NCI-H460 (cell line): ENCODE data around the gene TEAD4. TPM values are rescaled to one million over a fixed set of nuclear protein-coding genes. Genes with fewer than 3 reads are reported as not detected.

Experiments used
- DNase-seq: peaks from one replicate; pipeline ENCODE4 v3.0.0-alpha.2; 2016; ENCODE audit warnings: low read depth; ENCODE audit errors: extremely low read depth
- polyA plus RNA-seq: library from polyadenylated mRNA; depleted of rRNA; stranded (reverse); fragments of >200 nt; gene quantifications from 2 replicates; pipeline ENCODE4 v1.2.3, GENCODE V29; 2014; cell fraction: nucleus; rRNA removed
- total RNA-seq: library from RNA; depleted of rRNA; stranded (reverse); fragments of >200 nt; shearing (Covaris generic); gene quantifications from 2 replicates; pipeline ENCODE4 v1.2.3, GENCODE V29; 2014; rRNA removed

TEAD4 gene
- total RNA-seq, result 18.3 and 22.9 TPM in 2 replicates
- 36.4 and 48.3 TPM in 2 replicates for polyA plus RNA-seq

DNA sequence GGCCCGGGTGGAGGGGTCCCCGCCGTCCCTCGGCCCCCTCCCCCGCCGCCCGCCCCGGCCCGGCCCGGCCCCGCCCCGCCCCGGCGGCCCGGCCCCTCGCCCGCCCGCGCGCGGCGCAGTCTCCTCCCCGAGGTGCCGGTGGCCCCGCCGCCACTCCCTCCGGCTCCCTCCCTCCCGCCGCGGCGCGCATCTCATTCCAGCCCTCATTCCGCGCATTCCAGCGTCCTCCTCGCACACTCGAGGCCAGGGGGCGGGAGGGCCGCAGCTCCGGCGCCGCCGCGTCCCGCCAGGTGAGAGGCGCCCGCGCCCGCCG is at the start of gene TEAD4:
TSS of gene TEAD4 (plus strand) at position 206 of the 313 bp plus-strand sequence.
- peak; percentile 65 for DNase-seq

DNA sequence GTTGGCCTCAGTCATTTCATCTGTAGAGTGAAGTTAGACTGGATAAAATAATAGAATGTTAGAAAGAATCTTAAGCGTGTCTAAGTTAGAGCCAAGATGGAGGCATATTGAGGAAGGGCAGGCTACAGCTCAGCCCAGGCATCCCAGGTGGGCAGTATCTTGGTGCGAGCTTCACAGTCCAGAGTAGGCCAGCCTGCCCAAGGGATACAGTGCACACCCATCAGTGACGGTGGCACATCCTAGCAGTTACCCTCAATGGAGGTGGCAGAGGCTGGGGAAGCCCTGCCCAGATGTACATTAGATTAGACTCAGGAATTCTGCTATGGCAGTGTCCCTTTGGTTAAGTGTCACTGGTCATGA is 47.0 kb upstream of the TEAD4 start:
- DNase-seq, result no peak

DNA sequence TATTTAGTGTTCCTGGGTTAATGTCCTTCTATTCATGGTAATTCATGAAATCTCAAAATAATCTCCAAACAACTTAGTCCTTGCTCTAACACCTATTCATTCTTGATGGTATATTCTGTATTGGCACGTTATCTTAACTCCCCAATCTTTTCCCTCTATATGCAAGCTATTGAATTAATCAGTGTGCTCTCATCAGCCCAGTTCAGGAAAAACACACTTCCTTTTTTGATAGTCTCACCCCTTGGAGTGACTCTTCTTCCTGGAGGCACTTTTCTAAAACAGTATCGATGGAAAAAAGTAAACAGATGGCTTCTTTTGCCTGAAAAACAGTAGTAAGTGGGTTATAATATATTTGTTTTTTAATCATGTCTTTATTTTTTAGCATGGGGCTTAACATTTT is 39.9 kb upstream of the TEAD4 start:
- no peak for DNase-seq

DNA sequence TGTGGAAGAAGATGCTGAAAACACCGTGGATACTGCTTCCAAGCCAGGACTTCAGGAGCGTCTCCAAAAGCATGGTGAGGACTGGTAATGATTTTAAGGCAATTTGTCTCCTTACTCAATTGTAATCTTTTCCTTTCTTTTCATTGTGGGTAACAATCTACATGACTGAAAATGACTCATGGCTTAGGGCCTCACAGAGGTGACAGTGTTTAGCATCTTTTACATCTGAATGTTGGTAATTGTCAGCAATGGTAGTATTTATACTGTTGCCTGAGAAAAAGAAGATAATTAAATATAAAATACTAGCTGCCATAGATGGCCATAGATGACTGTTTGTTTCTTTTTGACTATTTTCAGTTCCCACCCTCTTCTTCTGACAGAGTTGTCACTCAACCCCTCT is 36.9 kb upstream of the TEAD4 start:
- DNase-seq, result no peak

DNA sequence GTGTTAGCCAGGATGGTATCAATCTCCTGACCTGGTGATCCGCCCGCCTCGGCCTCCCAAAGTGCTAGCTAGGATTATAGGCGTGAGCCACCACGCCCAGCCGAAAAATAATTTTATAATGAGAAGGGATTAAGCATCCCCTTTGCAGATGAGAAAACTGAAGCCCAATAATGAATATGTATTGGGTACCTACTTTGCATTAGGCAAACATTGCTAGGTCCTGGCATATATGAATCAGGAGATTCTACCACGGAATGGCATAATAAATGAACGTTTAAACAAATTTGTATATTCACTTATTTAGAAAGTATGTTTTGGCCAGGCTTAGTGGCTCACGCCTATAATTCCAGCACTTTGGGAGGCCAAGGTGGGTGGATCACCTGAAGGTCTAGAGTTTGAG is 36.1 kb upstream of the TEAD4 start:
- DNase-seq, result no peak

DNA sequence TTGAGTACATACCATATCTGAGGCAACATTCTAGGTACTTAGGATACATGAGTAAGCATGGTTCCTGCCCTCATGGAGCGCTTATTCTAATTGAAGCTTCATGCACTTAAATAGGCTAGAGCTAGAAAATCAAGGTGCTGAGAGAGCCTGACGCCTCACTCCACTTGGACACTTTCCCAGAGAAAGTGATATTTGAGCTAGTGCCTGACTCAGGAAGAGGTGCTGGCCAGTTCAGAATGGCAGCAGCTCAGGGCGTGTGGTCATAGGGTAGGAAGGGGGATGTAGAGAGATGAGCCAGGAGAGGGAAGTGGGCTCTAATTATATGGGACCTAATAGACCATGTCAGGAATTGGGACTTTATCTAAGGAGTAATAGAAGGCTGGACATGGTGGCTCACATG is 35.2 kb upstream of the TEAD4 start:
- DNase-seq, result no peak

DNA sequence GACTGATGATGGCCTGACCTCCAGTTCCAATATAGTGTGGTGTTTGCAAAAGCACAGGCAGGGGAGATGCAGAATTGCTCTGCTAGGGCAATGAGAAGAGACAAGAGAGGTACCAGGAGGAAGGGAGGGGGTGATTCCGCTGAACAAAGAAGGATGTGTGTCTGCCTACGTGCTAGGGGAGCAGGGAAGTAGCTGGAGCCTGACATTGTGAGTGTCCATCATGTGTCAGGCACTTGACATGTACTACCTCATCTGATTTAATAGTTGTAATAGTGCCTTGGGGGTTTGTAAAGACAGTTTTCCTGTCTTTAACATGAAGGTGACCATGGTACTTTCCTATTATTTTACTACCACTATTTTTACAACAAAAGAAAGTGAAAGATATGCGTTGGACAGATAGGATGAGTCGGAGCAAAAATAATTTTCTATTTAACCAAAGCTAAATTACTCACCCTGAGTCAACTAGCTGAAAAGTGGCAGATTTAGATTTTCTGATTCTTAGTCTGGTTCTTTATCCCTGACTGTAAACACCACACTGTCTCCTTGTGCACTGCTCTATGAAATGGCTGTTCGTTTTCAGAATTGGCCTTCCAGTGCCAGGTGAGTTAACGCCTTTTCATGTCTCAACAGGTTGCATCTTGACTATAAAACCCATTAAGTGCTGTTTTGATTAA is 33.7 kb upstream of the TEAD4 start:
- DNase-seq, result no peak

DNA sequence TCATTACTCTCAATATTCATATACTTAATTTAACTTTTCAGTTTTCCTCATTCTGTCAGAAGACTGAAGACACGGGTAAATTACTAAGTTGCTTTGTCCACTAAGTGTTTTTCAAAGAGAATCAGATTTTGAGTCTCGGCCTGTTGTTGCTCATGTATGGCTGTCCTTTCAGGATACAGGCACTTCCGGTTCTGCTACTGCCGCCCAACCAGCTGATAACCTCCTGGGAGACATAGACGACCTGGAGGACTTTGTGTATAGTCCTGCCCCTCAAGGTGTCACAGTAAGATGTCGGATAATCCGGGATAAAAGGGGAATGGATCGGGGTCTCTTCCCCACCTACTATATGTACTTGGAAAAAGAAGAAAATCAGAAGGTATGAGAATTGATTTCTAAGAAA is 28.3 kb upstream of the TEAD4 start:
- DNase-seq, result no peak

DNA sequence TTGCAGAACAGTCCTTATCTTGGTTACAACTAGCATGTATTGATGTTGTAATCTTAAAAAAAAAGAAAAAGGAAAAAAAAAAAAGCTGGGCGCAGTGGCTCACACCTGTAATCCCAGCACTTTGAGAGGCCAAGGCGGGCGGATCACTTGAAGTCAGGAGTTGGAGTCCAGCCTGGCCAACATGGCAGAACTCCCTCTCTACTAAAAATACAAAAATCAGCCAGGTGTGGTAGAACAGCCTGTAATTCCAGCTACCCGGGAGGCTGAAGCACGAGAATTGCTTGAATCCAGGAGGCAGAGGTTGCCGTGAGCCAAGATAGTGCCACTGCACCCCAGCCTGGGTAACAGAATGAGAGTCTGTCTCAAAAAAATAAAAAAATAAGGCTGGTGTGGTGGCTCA is 25.6 kb upstream of the TEAD4 start:
- DNase-seq, result no peak

DNA sequence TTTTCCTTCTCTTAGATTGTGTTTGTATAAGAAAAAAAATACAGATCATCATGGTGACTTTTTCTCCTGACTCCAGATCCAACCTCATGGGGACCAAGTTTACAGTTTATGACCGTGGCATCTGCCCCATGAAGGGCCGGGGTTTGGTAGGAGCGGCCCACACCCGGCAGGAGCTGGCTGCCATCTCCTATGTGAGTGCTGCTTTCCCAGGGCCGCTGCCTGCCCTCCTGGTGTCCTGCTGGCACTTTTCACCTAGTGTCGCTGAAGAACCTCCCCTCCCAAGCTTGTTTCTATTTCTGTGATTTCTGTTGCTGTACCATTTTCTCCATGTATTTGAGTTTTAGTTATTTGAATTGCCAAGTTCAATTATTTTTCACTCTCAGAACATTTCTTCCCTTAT is 24.8 kb upstream of the TEAD4 start:
- no peak for DNase-seq

DNA sequence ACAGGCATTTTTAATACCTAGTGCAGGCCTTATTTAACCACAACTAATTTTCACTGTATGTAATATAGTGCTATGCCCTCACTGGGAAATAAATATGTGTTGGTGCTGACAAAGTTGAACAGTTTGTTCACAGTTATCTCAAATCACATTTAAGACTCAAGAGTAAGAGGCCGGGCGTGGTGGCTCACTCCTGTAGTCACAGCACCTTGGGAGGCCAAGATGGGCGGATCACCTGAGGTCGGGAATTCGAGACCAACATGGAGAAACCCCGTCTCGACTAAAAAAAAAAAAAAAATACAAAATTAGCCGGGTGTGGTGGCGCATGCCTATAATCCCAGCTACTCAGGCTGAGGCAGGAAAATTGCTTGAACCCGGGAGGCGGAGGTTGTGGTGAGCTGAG is 22.9 kb upstream of the TEAD4 start:
- no peak for DNase-seq

DNA sequence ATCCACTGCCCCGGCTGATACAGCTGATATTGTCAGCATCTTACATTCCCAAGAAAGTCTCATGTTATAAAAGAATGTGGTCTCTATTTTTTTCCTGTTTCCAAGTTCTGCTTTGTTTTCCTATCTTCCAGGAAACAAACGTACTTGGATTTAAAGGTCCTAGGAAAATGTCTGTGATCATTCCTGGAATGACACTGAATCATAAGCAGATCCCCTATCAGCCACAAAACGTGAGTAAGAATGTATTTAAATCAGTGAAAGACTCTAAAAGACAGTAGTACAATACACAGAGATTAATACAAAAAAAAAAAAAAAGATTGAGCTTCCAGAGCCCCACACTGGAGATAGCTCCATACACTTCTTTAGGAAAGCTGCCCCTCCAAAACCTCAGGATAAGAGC is 21.7 kb upstream of the TEAD4 start:
- DNase-seq, result no peak

DNA sequence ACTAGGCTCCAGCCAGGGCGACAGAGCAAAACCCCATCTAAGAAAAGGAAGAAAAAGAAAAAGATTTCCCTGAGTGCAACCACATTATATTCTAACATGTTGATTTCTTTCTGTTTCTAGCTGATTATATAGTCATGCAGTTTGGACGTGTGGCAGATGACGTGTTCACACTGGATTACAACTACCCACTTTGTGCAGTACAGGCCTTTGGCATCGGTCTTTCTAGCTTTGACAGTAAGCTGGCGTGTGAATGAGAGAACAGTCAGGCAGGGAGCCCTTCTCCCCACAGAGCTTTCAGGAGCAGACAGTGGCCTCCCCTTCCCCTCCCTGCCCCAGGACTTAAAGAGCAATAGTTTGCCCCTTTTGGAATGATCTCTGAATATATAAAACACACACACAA is 20.0 kb upstream of the TEAD4 start:
- DNase-seq, result no peak

DNA sequence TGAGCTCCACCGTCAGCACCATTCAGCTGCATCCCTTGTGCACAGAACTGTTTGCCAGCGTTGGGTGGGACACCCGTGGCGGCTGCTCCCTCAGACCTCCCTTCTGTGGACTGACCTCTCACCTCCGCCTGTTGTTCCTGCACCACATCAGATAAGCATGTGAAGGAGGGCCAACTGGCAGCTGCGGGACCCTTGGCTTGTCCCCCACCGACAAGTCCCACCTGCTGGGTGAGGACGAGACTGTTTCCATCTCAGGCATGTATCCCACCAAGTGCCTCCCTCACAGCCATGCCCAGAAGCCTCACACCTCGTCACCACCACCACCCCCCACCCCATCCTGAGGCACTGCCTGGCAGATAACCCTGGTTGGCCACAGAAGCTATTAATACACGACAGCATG is 18.6 kb upstream of the TEAD4 start:
- no peak for DNase-seq

DNA sequence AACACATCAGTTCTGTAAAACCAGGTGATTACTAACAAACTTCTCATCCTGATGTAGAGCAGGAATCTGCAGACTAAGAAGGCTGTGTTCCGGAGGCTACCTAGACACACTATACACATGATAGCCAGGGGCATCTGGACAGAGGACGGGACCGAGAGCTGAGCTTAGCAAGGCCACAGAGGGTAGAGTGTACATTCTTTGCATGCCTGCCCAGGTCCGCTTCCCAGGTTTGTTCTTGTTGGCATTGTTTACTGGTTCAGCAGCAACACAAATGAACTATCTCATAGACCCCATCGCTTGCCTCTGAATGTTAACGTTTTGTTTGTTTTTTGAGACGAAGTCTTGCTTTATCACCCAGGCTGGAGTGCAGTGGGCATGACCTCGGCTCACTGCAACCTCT is 17.7 kb upstream of the TEAD4 start:
- no peak for DNase-seq

DNA sequence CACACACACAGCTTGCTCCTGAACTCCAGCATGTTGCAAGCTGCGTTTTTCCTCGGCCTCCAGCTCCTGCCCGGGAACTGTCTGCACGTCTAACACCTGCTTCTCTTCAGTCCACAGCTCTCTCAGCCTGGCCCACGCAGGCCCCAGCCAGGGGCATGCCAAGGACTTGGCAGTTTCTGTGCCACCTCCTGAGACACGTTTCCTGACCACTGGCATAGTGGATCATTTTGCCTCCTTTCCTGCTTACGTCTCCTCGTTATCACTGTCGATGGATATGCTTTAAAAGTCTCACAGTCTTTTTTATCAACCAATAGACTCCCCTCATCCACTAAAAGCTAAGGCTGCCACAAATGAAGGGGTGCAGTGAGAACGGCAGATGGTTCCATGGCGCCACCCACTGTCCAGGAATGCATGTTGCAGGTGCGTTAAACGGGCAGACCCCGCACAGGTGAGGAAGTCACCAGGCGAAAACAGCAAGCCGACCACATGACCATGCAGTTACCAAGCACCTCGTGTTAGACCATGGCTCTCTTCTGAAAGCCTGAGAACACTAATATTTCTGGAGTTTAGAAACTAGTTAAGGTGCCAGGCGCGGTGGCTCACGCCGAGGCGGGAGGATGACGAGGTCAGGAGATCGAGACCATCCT is 14.7 kb upstream of the TEAD4 start:
- peak; percentile 31 for DNase-seq

DNA sequence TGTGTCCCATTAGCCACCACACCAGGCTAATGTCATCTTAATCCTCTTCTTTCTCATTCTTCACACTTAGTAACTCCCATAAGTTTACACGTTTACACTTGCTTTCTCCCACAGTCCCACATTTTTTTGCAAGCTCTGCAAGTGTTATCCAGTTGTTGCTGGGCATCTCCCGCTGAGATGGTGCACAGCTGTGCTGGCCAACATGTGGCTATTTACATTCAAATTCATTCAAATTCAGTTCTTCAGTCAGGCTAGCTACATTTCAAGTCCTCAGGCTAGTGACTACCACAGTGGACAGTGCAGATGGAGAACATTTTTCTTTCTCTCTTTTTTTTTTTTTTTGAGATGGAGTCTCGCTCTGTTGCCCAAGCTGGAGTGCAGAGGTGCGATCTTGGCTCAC is 9.8 kb upstream of the TEAD4 start:
- DNase-seq, result no peak

DNA sequence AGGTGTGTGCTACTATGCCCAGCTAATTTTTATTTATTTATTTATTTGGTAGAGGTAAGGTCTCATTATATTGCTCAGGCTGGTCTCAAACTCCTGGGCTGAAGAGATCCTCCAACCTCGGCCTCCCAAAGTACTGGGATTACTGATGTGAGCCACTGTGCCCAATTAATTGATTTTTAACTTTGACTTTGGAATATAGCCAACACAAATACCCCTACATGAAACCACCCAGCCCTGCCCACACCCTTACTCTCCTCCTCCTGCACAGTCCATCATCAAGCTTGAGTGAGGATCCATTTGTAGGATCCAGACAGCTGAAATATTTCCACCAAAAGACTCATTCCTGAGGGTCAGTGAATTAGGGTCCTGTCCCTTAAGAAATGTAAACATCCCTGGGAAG is 3.3 kb upstream of the TEAD4 start:
- DNase-seq, result no peak

DNA sequence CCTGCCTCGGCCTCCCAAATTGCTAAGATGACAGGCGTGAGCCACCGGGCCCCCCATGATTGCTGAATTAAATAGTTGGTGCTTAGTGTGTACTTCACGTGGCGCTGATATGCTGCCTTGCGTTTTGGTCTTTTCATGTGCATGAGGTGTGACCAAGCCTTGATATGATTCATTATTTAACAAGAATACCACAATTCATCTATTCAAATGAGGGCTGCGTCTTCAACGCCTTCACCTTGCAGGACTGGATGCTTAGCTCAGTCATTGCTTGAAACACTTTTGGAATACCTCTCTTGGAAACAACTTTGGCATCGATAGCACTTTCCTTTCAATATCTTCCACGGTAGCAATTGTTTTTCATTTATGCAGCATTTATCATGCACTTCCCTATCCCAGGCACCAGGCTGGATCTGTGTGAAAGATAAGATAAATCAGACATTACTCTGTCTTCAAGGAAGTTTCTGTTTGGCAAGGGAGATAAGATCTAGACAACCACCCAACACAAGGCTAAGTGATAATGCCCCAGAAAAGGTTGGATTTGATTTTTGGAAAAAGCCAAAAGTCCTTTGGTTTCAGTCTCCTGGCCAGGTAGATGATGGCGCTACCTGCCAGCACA is 1.3 kb upstream of the TEAD4 start:
- no peak for DNase-seq

DNA sequence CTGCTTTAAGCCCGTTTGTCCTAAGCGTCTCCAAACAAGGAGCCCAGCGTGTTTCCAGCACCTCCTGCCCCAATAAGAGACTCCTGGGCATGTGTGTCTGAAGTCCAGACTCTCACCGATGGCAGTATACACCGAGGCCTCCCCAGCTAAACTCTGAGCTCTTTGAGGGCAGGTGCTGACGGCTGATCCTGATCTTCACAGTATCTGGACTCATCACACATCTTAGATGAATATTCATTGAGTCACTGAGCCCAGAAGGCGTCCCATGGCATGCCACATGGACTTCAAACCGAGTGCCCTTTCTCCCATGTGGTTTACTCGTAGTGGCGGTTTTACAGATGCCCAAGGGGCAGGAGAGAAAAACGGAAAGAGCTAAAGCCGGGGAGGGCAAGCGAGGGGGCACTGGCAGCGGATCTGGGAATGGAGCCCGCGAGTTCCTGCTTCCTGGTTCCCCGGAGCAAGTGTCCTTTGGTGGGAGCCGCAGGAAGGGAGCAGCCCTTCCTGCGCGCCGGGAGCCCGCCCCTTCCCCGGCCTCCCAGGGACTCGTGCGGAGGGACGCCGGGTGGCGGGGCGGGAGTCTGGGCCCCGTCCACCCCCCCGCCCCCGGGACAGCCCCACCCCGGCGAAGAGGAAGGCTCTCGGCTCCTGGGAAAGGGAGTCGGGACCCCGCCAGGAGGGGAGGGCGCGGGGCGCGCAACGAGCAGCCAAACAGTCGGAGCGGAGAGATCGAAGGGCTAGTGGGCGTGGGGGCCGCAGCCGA is 585 bp upstream of the TEAD4 start:
- DNase-seq, result peak; percentile 46

DNA sequence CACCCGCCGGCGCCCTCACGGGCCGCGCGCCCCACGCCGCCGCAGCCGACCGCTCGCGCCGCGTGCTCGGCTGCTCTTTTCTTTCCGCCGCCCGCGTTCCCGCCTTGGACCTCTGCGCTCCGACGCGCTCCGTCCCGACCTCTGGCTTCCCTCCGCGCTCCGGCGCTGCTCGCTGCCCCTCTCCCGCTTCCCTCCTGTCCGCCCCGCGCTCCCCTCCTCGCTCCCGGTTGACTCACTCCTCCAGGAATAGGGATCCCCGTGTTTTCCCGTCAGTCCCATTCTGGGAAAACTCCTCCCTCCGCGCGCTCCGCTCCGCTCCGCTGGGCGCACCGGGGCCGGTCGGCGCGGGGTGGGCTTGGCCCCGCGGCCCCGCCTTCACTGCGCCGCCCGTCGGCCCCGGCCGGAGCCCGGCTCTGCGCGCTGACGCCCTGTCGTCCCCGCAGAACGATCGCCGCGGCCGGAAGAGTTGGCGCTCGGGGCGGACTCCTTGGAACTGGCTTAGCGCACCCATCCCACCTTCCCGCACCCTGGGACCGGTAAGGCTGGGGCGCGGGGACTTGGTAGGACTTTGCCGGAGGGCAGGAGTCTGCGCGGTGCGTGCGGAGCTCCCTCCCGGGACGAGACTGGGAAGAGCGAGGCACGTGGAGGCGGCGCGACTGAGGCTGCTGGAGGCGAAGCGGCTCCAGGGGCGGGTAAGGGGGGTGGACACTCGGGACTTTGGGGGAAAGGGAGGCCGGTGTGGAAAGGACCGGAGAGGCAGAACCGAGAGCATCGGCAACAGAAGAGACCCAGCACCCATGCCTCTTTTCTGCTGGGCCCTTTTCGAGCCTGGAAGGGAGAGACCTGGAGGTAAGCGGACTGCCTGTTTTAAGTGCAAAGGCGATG is 550 bp downstream of the TEAD4 start:
- DNase-seq, result peak; percentile 14
